ENCODE results near the gene DDX23.
A peak's percentile ranks its signal among the peaks of the same experiment; 100 is the strongest.

The DDX23 gene

DNA sequence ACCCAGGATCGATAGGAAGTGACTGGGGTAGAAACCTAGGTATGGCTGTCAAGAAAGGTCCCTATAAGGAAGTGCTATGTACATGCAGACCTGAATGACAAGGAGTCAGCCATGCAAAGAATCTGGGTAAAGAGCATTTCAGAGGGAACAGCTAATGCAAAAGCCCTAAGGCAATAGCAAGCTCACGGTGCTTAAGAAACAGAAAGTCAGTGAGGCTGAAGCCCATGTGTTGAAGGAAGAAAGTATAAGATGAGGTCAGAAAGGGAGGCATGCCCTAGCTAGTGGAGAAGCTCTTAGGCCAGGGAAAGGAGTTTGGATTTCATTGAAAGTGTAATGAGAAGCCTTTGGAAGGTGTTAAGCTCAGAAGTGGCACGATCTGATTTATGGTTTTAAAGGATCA is 57.1 kb downstream of the DDX23 start:
- DNase-seq: no peak

DNA sequence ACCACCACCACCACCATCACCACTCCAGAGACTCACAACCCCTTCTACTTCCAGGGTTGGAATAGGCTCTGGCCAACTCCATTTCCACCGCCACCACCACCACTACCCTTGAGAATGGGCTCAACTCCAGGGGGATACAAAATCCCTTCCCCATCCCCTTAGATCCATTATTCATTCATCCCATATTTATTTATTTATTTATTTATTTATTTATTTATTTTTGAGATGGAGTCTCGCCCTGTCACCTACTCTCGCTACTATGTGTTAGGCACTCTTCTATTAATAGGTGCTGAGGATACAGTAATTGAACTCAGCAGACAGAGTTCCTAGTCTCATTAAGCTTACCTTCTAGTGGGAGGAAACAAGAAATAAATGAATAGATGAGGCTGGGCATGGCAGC is 58.3 kb downstream of the DDX23 start:
- DNase-seq: no peak

- no peak for DNase-seq
These were observed 62.1 kb downstream of the DDX23 start for GRCh38 chr12:48789858-48790326.

DNA sequence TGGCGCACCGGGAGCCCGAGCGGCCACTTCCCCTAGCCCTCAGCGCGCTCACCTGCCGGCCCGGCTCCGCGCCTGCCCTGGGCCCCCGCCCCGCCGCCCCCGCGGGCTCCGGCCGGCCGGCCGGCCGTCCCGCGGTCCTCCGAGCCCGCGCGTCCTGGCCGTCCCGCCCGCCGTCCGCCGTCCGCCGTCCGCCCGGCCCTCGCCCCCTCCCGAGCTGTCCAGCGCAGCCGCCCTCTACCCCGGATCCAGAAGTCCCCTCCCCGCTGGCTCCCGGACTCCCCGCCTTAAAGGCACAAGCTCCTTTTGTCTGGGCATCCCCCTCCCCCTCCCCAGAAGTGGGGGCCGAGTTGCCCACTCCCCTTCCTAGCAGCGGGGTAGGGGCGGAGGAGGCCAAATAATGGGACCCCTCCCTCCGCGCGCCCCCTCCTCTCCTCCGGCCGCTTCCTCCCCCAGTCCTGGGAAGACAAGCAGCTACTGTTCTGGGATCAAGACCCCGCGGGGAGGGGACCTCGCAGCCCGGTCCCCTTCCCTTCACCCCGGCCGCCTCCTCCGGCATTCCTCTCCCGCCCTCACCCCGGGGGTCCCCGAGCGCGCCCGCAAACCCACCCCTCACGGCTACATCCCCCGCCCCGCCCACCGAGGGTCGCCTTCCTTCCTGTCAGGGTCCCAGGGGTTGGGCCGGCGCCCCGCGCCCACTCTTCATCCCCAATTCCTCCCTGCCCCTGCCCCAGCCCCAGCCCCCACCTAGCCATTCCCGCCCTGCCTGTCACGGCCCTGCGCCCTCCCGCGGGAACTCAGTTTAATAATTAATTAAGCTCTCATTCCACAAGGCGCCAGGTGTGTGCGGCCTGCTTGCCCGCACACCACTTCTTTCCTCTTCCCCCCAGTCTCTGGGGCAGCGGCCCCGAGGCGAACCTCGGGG is 62.8 kb downstream of the DDX23 start, which contains the start of gene ADCY6:
ADCY6 (minus strand) TSS at position 236 of the 922 bp plus-strand sequence. CDS start 5,655 bp downstream, outside the sequence.
- peak; percentile 40 for DNase-seq

GRCh38 chr12:48788524-48788853 is 63.5 kb downstream of the DDX23 start:
- DNase-seq: no peak

GRCh38 chr12:48787791-48788523 is 64.0 kb downstream of the DDX23 start:
- DNase-seq: no peak

- no peak for DNase-seq
These were observed 65.1 kb downstream of the DDX23 start for GRCh38 chr12:48786591-48787544.

DNA sequence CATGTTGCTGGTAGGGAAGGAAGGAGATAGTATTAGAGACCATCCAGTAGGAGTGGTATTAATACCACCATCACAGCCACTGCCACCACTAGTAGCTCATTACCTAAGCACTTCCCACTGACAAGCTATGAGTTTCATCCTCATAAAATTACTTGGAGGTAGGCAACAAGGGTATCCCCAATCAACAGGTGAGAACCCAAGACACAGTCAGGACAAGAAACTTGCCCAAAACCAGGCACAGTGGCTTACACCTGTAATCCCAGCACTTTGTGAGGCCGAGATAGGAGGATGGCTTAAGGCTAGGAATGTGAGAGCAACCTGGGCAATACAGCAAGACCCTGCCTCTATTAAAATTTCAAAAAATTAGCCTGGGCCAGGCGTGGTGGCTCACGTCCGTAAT is 68.5 kb downstream of the DDX23 start:
- DNase-seq: no peak

DNA sequence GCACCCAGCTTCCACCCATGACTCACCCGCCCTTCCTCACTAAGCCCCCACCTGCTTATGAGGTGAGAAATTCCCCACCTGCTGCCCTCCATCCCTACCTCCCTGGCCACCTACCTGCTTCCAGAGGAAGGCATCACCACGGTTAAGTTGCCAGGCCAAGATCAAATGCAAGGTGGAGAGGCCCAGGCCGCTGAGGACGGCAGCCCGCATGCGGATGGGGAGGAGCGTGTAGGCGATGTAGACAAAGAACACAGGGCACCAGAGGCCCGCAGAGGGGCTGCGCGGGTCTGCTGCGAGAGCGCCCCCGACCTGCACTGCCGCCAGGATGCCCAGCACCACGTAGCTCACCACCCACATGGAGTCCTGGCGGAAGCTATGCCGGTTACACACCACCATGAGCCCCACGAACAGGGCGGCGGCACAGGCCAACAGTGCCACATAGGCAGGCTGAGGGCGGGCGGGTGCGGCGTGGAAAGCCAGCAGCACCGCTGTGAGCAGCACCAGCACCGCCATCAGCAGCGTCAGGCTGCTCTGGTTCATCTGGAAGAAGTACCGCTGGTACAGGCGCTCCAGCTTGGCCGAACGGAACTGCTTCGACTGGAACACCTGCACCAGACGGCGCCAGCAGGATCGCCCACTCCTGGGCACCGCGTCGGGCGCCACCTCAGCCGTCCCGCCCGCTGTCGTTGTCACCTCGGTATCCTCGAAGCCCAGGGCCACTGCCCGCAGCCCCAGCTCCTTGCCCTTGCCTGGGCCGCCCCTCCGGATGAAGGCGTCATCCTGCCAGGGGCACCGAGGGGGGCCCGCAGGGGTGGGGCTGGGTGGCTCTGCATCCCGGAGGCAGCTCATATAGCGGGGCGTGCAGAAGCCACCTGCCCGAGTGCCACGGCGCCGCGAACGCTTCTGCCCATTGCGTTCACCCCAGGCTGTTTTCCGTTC is 69.2 kb downstream of the DDX23 start:
- DNase-seq: no peak

DNA sequence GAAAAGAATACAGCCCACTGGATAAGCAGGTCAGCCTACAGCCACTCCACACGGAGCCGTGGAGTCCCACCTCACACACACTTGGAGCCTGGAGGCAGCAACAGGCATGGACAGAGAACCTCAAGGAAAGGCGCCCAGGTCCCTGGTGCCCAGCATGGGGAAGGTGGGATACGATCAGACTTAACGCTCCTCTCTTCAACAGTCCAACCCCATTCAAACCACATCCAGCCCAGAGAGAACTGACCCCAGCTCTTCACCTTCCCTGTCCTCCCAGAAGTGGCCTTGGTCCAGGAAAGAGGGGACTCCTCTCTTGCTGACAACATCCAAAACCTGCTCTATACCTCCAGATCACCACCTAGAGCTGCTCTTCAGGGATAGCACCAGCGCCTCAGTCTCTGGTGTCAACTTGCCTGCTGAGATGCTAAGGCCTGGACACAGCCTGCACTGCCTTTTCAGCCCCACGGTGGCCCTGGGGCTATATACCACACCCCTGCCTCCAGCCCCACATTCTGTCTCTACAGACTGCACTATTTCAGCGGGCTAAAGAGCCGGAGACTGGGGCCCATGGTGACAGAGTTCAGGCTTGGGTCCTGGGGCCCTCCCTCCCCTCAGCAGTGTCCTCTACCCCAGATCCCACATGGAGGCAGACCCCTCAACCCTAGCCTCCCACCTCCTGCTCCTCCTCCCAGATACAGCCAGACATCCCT is 70.1 kb downstream of the DDX23 start:
- no peak for DNase-seq

- DNase-seq: no peak
These were observed 71.5 kb downstream of the DDX23 start for GRCh38 chr12:48780381-48781025.

DNA sequence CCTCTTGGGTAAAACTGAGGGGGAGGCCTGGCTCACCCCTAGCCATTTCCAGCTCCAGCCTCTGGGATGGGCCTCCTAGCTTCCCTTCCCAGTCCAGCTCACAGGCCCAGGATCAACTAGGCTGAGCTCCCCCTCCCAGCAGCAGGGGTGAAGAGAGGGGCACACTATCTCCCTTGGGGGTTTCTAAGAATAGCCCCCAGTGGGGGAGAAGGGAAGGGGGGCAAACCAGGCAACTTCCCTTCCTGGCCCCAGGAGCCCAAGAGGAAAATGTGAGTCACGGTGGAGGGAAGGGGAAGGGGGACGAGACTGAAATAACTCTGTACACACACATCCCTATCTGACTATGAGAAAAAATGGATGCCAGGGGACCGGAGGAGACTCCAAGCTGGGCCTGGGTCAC is 72.1 kb downstream of the DDX23 start:
- peak; percentile 77 for DNase-seq

All from GDM1 (cell line).